HEK293T (cell line): ENCODE data around the gene CCDC63.

Experiments used
- BHLHE40 ChIP-seq: fragments of 450-650 bp; IDR thresholded peaks from 2 replicates; pipeline ENCODE4 v1.6.1; 2016; ENCODE audit warnings: mild to moderate bottlenecking, moderate library complexity, borderline replicate concordance
- CTBP1 ChIP-seq: fragments of 450-650 bp; IDR thresholded peaks from 2 replicates; pipeline ENCODE4 v1.6.1; 2016; ENCODE audit warnings: borderline replicate concordance
- ELF4 ChIP-seq: fragments of 450-650 bp; IDR thresholded peaks from 2 replicates; pipeline ENCODE4 v1.6.1; 2017; ENCODE audit warnings: antibody characterized with exemption
- FOXA1 ChIP-seq: fragments of 450-650 bp; IDR thresholded peaks from 2 replicates; pipeline ENCODE4 v1.6.1; 2016; ENCODE audit warnings: mild to moderate bottlenecking
- HDGF ChIP-seq: fragments of 450-650 bp; IDR thresholded peaks from 2 replicates; pipeline ENCODE4 v1.6.1; 2017; ENCODE audit warnings: antibody characterized with exemption, borderline replicate concordance
- L3MBTL2 ChIP-seq: fragments of 450-650 bp; conservative IDR thresholded peaks from 2 replicates; pipeline ENCODE4 v1.6.1; 2016; ENCODE audit warnings: mild to moderate bottlenecking
- NFRKB ChIP-seq: fragments of 450-650 bp; IDR thresholded peaks from 2 replicates; pipeline ENCODE4 v1.6.1; 2016; ENCODE audit warnings: mild to moderate bottlenecking, moderate library complexity
- PKNOX1 ChIP-seq: fragments of 450-650 bp; IDR thresholded peaks from 2 replicates; pipeline ENCODE4 v1.6.1; 2016
- SP1 ChIP-seq: fragments of 450-650 bp; IDR thresholded peaks from 2 replicates; pipeline ENCODE4 v1.6.1; 2017
- SUZ12 ChIP-seq: fragments of 450-650 bp; IDR thresholded peaks from 2 replicates; pipeline ENCODE4 v1.6.1; 2016; ENCODE audit warnings: mild to moderate bottlenecking

GRCh38 chr12:110934093-110934852 is 87.5 kb downstream of the CCDC63 start:
- TF ChIP-seq SUZ12 (no peak), SP1 (no peak), ELF4 (no peak), BHLHE40 (no peak), HDGF (no peak), NFRKB (no peak), FOXA1 (no peak), PKNOX1 (no peak), CTBP1 (no peak), L3MBTL2 (no peak)
